Measurements from ENCODE around the gene C5orf58.
"Not testable (repeated sequence)": the region's sequence is repeated elsewhere in the genome, so short reads cannot be mapped to it uniquely, and the experiment has no call there.

Gene C5orf58

GRCh38 chr5:170238456-170239196, 5.8 kb downstream of the C5orf58 start:
- H3K9me3 ChIP-seq (ENCODE audit: control insufficient read depth, low read length) = no peaks in the 10 kb centered on the region
- H3K4me3 ChIP-seq (ENCODE audit: insufficient read depth, low read depth, low read length) = no peak overlapping the region
- H3K27ac ChIP-seq (ENCODE audit: insufficient read depth, low read depth, low read length, poor library complexity, severe bottlenecking) = no peak overlapping the region
- H3K27me3 ChIP-seq (ENCODE audit: control insufficient read depth, insufficient read depth, low read length, poor library complexity, severe bottlenecking) = no peaks in the 10 kb centered on the region
- 69 to 88% methylated on average over 1 of the region's 1 CpG for WGBS, 2 experiments
- H3K4me1 ChIP-seq (ENCODE audit: control insufficient read depth, insufficient read depth, low read length) = peaks cover 7% of the 10 kb centered on the region
- H3K36me3 ChIP-seq (ENCODE audit: control insufficient read depth, insufficient read depth, low read length) = no peaks in the 10 kb centered on the region

DNA sequence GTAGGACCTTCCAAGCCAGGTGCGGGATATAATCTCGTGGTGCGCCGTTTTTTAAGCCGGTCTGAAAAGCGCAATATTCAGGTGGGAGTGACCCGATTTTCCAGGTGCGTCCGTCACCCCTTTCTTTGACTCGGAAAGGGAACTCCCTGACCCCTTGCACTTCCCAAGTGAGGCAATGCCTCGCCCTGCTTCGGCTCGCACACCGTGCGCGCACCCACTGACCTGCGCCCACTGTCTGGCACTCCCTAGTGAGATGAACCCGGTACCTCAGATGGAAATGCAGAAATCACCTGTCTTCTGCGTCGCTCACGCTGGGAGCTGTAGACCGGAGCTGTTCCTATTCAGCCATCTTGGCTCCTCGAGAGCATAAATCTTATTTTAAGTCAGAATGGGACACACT, 12.7 kb downstream of the C5orf58 start:
- H3K4me3 ChIP-seq (ENCODE audit: insufficient read depth, low read depth, low read length) = peak overlapping the region; percentile 6
- WGBS, 2 experiments = 65 to 68% methylated on average over 16 to 18 of the region's 23 CpGs
- not testable (repeated sequence) for H3K27ac ChIP-seq (ENCODE audit: insufficient read depth, low read depth, low read length, poor library complexity, severe bottlenecking)

GRCh38 chr5:170246126-170246870, 13.5 kb downstream of the C5orf58 start:
- no peaks in the 10 kb centered on the region for H3K36me3 ChIP-seq (ENCODE audit: control insufficient read depth, insufficient read depth, low read length)
- WGBS, 2 experiments = 95 to 96% methylated on average over 4 of the region's 4 CpGs
- H3K27me3 ChIP-seq (ENCODE audit: control insufficient read depth, insufficient read depth, low read length, poor library complexity, severe bottlenecking) = no peaks in the 10 kb centered on the region
- no peak overlapping the region for H3K27ac ChIP-seq (ENCODE audit: insufficient read depth, low read depth, low read length, poor library complexity, severe bottlenecking)
- no peaks in the 10 kb centered on the region for H3K9me3 ChIP-seq (ENCODE audit: control insufficient read depth, low read length)
- peaks cover 4% of the 10 kb centered on the region for H3K4me1 ChIP-seq (ENCODE audit: control insufficient read depth, insufficient read depth, low read length)
- H3K4me3 ChIP-seq (ENCODE audit: insufficient read depth, low read depth, low read length) = no peak overlapping the region

More for the DNA sequence above, 12.7 kb downstream of the C5orf58 start:
- not testable (repeated sequence) for H3K9me3 ChIP-seq (ENCODE audit: control insufficient read depth, low read length); H3K4me1 ChIP-seq (ENCODE audit: control insufficient read depth, insufficient read depth, low read length); H3K36me3 ChIP-seq (ENCODE audit: control insufficient read depth, insufficient read depth, low read length); H3K27me3 ChIP-seq (ENCODE audit: control insufficient read depth, insufficient read depth, low read length, poor library complexity, severe bottlenecking)

- no peaks in the 10 kb centered on the region for H3K9me3 ChIP-seq (ENCODE audit: control insufficient read depth, low read length)
- H3K36me3 ChIP-seq (ENCODE audit: control insufficient read depth, insufficient read depth, low read length) = no peaks in the 10 kb centered on the region
- H3K4me3 ChIP-seq (ENCODE audit: insufficient read depth, low read depth, low read length) = no peak overlapping the region
- H3K27ac ChIP-seq (ENCODE audit: insufficient read depth, low read depth, low read length, poor library complexity, severe bottlenecking) = no peak overlapping the region
- peaks cover 11% of the 10 kb centered on the region for H3K4me1 ChIP-seq (ENCODE audit: control insufficient read depth, insufficient read depth, low read length)
- no peaks in the 10 kb centered on the region for H3K27me3 ChIP-seq (ENCODE audit: control insufficient read depth, insufficient read depth, low read length, poor library complexity, severe bottlenecking)
- WGBS, 2 experiments = 96 to 97% methylated on average over 2 of the region's 2 CpGs
These were observed 14.6 kb downstream of the C5orf58 start for GRCh38 chr5:170247363-170247762.

- Histone ChIP-seq H3K27me3 (ENCODE audit: control insufficient read depth, insufficient read depth, low read length, poor library complexity, severe bottlenecking) (no peaks in the 10 kb centered on the region), H3K36me3 (ENCODE audit: control insufficient read depth, insufficient read depth, low read length) (no peaks in the 10 kb centered on the region), H3K9me3 (ENCODE audit: control insufficient read depth, low read length) (no peaks in the 10 kb centered on the region), H3K4me1 (ENCODE audit: control insufficient read depth, insufficient read depth, low read length) (peaks cover 20% of the 10 kb centered on the region), H3K27ac (ENCODE audit: insufficient read depth, low read depth, low read length, poor library complexity, severe bottlenecking) (no peak overlapping the region), H3K4me3 (ENCODE audit: insufficient read depth, low read depth, low read length) (no peak overlapping the region)
- WGBS, 2 experiments = 86 to 93% methylated on average over 5 to 6 of the region's 6 CpGs
These were observed 15.6 kb downstream of the C5orf58 start for GRCh38 chr5:170248172-170248930.

GRCh38 chr5:170248931-170249227, 16.1 kb downstream of the C5orf58 start:
- 85 to 96% methylated on average over 4 of the region's 4 CpGs for WGBS, 2 experiments
- H3K4me3 ChIP-seq (ENCODE audit: insufficient read depth, low read depth, low read length); H3K27me3 ChIP-seq (ENCODE audit: control insufficient read depth, insufficient read depth, low read length, poor library complexity, severe bottlenecking): not testable (repeated sequence)

GRCh38 chr5:170249355-170249754, 16.6 kb downstream of the C5orf58 start:
- Histone ChIP-seq H3K27ac (ENCODE audit: insufficient read depth, low read depth, low read length, poor library complexity, severe bottlenecking) (no peak overlapping the region), H3K27me3 (ENCODE audit: control insufficient read depth, insufficient read depth, low read length, poor library complexity, severe bottlenecking) (no peaks in the 10 kb centered on the region), H3K9me3 (ENCODE audit: control insufficient read depth, low read length) (no peaks in the 10 kb centered on the region), H3K4me1 (ENCODE audit: control insufficient read depth, insufficient read depth, low read length) (peaks cover 20% of the 10 kb centered on the region), H3K36me3 (ENCODE audit: control insufficient read depth, insufficient read depth, low read length) (no peaks in the 10 kb centered on the region), H3K4me3 (ENCODE audit: insufficient read depth, low read depth, low read length) (no peak overlapping the region)
- 94 to 96% methylated on average over 2 to 3 of the region's 4 CpGs for WGBS, 2 experiments

More at GRCh38 chr5:170248931-170249227, 16.1 kb downstream of the C5orf58 start:
- not testable (repeated sequence) for H3K27ac ChIP-seq (ENCODE audit: insufficient read depth, low read depth, low read length, poor library complexity, severe bottlenecking); H3K9me3 ChIP-seq (ENCODE audit: control insufficient read depth, low read length); H3K36me3 ChIP-seq (ENCODE audit: control insufficient read depth, insufficient read depth, low read length)
- H3K4me1 ChIP-seq (ENCODE audit: control insufficient read depth, insufficient read depth, low read length) = peaks cover 20% of the 10 kb centered on the region

GRCh38 chr5:170250810-170251317, 18.1 kb downstream of the C5orf58 start:
- WGBS, 2 experiments = 94% methylated on average over 2 to 3 of the region's 3 CpGs
- H3K27ac ChIP-seq (ENCODE audit: insufficient read depth, low read depth, low read length, poor library complexity, severe bottlenecking) = no peak overlapping the region
- H3K9me3 ChIP-seq (ENCODE audit: control insufficient read depth, low read length) = no peaks in the 10 kb centered on the region
- no peak overlapping the region for H3K4me3 ChIP-seq (ENCODE audit: insufficient read depth, low read depth, low read length)
- peaks cover 22% of the 10 kb centered on the region for H3K4me1 ChIP-seq (ENCODE audit: control insufficient read depth, insufficient read depth, low read length)
- H3K36me3 ChIP-seq (ENCODE audit: control insufficient read depth, insufficient read depth, low read length) = no peaks in the 10 kb centered on the region
- H3K27me3 ChIP-seq (ENCODE audit: control insufficient read depth, insufficient read depth, low read length, poor library complexity, severe bottlenecking) = no peaks in the 10 kb centered on the region

- no peaks in the 10 kb centered on the region for H3K36me3 ChIP-seq (ENCODE audit: control insufficient read depth, insufficient read depth, low read length)
- H3K27me3 ChIP-seq (ENCODE audit: control insufficient read depth, insufficient read depth, low read length, poor library complexity, severe bottlenecking) = no peaks in the 10 kb centered on the region
- no peaks in the 10 kb centered on the region for H3K9me3 ChIP-seq (ENCODE audit: control insufficient read depth, low read length)
- 86 to 87% methylated on average over 2 of the region's 2 CpGs for WGBS, 2 experiments
- H3K4me1 ChIP-seq (ENCODE audit: control insufficient read depth, insufficient read depth, low read length) = peaks cover 26% of the 10 kb centered on the region
- H3K4me3 ChIP-seq (ENCODE audit: insufficient read depth, low read depth, low read length) = no peak overlapping the region
- no peak overlapping the region for H3K27ac ChIP-seq (ENCODE audit: insufficient read depth, low read depth, low read length, poor library complexity, severe bottlenecking)
These were observed 18.7 kb downstream of the C5orf58 start for GRCh38 chr5:170251462-170251861.

- H3K9me3 ChIP-seq (ENCODE audit: control insufficient read depth, low read length) = no peaks in the 10 kb centered on the region
- H3K4me1 ChIP-seq (ENCODE audit: control insufficient read depth, insufficient read depth, low read length) = peaks cover 33% of the 10 kb centered on the region
- H3K36me3 ChIP-seq (ENCODE audit: control insufficient read depth, insufficient read depth, low read length) = no peaks in the 10 kb centered on the region
- H3K27ac ChIP-seq (ENCODE audit: insufficient read depth, low read depth, low read length, poor library complexity, severe bottlenecking) = no peak overlapping the region
- no peaks in the 10 kb centered on the region for H3K27me3 ChIP-seq (ENCODE audit: control insufficient read depth, insufficient read depth, low read length, poor library complexity, severe bottlenecking)
- WGBS, 2 experiments = 71 to 78% methylated on average over 1 of the region's 3 CpGs
- H3K4me3 ChIP-seq (ENCODE audit: insufficient read depth, low read depth, low read length) = no peak overlapping the region
These were observed 19.3 kb downstream of the C5orf58 start for GRCh38 chr5:170252109-170252508.

Data from ectodermal cell (in vitro differentiated cells).